Central memory CD8-positive, alpha-beta T cell (primary cell): ENCODE results near the gene FRA10AC1.

Experiments
- ATAC-seq: fragments of 150-1000 bp; cut with Tn5 transposase; replicated peaks from 2 replicates; pipeline ENCODE4 v1.10.0; 2022; ENCODE audit warnings: mild to moderate bottlenecking, moderate FRiP score, moderate number of reproducible peaks; ENCODE audit not compliant: poor library complexity, severe bottlenecking; ENCODE audit errors: extremely low read depth
- DNase-seq, 2 donors: peaks; one replicate each; pipeline ENCODE4 v3.0.0; 2021; ENCODE audit warnings: low spot score in 2 of 2
- H3K27ac Mint-ChIP-seq: one replicate; pipeline ENCODE4 v1.8.0; 2022; ENCODE audit warnings: low read depth, mild to moderate bottlenecking, moderate library complexity, mixed read lengths
- H3K27me3 Mint-ChIP-seq: one replicate; pipeline ENCODE4 v1.8.0; 2022; ENCODE audit warnings: mixed read lengths
- H3K36me3 Mint-ChIP-seq: one replicate; pipeline ENCODE4 v1.8.0; 2022; ENCODE audit warnings: mild to moderate bottlenecking, moderate library complexity, mixed read lengths; ENCODE audit not compliant: insufficient read depth
- H3K4me1 Mint-ChIP-seq: one replicate; pipeline ENCODE4 v1.8.0; 2022; ENCODE audit warnings: mixed read lengths
- H3K4me3 Mint-ChIP-seq: one replicate; pipeline ENCODE4 v1.8.0; 2022; ENCODE audit warnings: mild to moderate bottlenecking, moderate library complexity, mixed read lengths
- H3K9me3 Mint-ChIP-seq: one replicate; pipeline ENCODE4 v1.8.0; 2022; ENCODE audit warnings: mixed read lengths

FRA10AC1 gene

DNA sequence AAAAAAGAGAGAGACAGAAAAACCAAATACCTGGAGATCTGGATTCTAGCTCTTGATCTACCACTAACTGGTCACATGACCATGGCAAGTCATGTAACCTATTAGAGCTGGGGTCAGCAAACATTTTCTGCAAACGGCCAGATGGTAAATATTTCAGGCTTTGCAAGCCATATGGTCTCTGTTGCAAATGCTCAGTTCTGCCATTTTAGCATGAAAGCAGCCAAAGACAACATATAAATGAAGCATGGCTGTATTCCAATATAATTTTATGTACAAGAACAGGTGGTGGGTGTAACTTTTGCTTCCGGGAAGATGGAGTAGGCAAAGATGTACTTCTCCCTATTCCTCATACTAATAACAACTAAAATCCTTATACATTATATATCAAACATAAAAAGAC lies 6.7 kb downstream of the FRA10AC1 start:
- Mint-ChIP-seq H3K4me3 (no peak overlapping the region), H3K9me3 (no peaks in the 10 kb centered on the region), H3K4me1 (peaks cover 13% of the 10 kb centered on the region), H3K36me3 (peaks cover 43% of the 10 kb centered on the region), H3K27ac (no peak overlapping the region), H3K27me3 (no peaks in the 10 kb centered on the region)
- ATAC-seq = no peak
- DNase-seq = no peak

DNA sequence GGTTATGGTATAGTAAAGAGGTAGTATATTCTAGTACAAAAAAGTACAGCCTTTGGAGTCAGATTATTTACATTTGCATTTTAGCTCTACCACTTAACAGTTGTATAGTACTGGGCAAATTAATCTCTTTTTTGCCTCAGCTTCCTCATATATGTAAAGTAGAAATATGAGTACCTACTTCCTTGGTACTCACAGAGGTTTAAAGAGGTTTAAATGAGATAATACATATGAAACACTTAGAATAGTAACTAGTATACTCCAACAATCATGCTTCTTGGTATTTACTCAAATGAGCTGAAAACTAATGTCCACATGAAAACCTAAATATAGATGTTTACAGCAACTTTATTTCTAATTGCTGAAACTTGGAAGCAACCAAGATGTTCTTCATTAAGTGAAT lies 14.7 kb downstream of the FRA10AC1 start:
- Mint-ChIP-seq H3K27me3 (no peaks in the 10 kb centered on the region), H3K27ac (no peak overlapping the region), H3K4me1 (no peaks in the 10 kb centered on the region)

DNA sequence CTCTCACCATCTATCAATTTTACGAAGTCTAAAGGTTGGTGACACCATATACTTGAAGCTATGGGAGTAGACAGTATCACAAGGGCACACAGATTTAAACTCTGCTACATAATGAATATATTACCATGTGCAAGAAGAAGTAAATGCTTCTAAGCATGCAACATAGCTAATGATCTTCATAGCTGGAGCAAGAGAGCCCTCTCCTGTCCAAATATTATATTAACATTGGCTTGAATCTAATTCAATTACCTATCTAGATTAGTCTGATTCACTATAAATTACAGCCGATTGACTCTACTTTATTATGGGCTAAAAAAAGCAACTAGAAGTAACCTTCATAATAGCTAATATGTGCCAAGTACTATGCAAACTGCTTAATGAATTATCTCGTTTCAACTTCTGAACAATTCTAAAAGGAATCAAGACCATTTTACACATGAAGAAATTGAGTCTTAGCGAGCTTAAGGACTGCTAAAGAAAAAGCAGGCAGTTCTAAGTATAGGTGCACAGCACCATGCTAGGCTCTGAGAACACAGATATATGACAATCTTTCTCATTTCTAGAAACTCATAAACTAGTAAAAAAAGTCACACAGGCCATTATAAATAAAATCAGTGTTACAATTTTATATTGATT lies 21.9 kb downstream of the FRA10AC1 start:
- Mint-ChIP-seq H3K9me3 (no peaks in the 10 kb centered on the region), H3K36me3 (peaks cover 24% of the 10 kb centered on the region)
- no peak for DNase-seq

More for the DNA sequence above, 14.7 kb downstream of the FRA10AC1 start:
- ATAC-seq (no peak), DNase-seq (no peak)
- H3K4me3 Mint-ChIP-seq = no peak overlapping the region
- no peaks in the 10 kb centered on the region for H3K9me3 Mint-ChIP-seq
- H3K36me3 Mint-ChIP-seq = peaks cover 25% of the 10 kb centered on the region

DNA sequence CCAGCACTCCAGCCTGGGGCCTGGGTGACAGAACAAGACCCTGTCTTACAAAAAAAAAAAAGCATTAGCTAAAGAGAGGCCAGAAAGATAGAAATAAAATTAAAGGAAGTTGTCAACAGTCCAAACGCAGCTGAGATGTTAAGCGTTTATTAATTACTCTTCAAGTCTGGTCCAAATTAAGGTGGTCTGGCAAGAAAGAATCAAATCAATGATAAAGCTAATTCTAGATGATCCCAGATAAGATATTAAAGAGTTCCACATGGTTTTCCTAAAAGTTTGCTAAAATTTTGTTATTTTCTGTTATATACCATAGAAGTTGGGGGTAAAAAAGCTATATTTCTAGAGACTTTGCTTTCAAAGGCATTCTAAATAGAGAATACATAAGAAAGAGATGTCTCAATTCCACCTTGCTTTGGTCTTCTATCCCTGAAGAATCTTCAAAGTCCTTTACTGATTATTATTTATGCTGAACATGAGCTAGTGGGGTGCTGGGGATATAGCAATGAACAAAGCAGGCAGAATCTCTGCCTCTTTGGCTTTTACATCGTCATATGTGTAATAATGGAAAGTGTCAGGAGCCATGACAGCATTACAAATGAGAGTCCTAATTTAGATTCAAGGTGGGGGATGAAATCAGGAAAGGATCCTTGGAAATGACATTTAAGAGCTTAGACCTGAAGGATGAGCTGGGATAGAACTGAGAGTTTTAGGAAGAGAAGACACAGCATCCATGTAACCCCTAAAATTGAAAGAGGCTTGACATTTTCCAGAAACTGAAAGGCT lies 23.4 kb downstream of the FRA10AC1 start:
- DNase-seq (no peak), ATAC-seq (no peak)
- no peak overlapping the region for H3K27ac Mint-ChIP-seq
- H3K4me3 Mint-ChIP-seq = no peak overlapping the region
- no peaks in the 10 kb centered on the region for H3K27me3 Mint-ChIP-seq
- no peaks in the 10 kb centered on the region for H3K9me3 Mint-ChIP-seq
- H3K4me1 Mint-ChIP-seq = no peaks in the 10 kb centered on the region
- peaks cover 29% of the 10 kb centered on the region for H3K36me3 Mint-ChIP-seq

More for the DNA sequence above, 21.9 kb downstream of the FRA10AC1 start:
- no peak overlapping the region for H3K4me3 Mint-ChIP-seq
- no peak overlapping the region for H3K27ac Mint-ChIP-seq
- ATAC-seq = no peak
- no peaks in the 10 kb centered on the region for H3K27me3 Mint-ChIP-seq
- no peaks in the 10 kb centered on the region for H3K4me1 Mint-ChIP-seq

DNA sequence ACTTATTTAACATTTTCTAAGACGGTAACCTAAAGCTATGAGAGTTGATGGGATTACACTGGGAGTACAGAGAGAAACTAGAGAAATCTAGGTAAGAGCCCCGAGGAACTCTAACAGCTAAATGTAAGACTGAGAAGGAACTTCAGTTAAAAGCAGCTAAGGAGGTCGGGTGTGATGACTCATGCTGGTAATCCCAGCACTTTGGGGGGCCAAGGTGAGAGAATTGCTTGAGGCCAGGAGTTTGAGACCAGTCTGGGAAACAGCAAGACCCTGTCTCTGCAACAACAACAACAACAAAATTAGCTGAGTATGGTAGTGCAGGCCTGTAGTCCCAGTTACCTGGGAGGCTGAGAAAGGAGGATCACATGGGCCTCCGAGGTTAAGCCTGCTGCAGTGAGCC lies 24.0 kb downstream of the FRA10AC1 start:
- DNase-seq (no peak), ATAC-seq (no peak)
- no peaks in the 10 kb centered on the region for H3K9me3 Mint-ChIP-seq
- H3K27me3 Mint-ChIP-seq = no peaks in the 10 kb centered on the region
- H3K4me1 Mint-ChIP-seq = no peaks in the 10 kb centered on the region
- no peak overlapping the region for H3K4me3 Mint-ChIP-seq
- peaks cover 26% of the 10 kb centered on the region for H3K36me3 Mint-ChIP-seq
- H3K27ac Mint-ChIP-seq = no peak overlapping the region

DNA sequence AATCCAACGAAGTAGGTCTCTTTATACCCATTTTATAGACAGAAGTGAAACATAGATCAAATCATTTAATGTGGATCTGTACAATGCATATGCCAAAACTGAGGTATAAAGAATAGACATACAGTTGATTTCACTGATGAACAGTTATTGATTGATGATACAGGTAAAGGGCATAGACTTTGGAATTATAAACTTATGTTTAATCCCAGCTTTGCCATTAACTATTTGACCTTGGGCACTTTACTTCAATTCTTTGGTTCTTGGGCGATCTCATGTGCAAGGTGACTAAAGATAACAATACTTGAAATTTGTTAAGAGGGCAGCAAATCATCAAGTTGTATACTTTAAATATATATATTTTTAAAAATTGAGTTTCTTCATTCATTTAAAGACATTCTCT lies 28.6 kb downstream of the FRA10AC1 start:
- Mint-ChIP-seq H3K27ac (no peak overlapping the region), H3K9me3 (no peaks in the 10 kb centered on the region), H3K36me3 (peaks cover 30% of the 10 kb centered on the region), H3K27me3 (no peaks in the 10 kb centered on the region), H3K4me1 (peaks cover 5% of the 10 kb centered on the region), H3K4me3 (no peak overlapping the region)
- ATAC-seq = no peak
- no peak for DNase-seq

DNA sequence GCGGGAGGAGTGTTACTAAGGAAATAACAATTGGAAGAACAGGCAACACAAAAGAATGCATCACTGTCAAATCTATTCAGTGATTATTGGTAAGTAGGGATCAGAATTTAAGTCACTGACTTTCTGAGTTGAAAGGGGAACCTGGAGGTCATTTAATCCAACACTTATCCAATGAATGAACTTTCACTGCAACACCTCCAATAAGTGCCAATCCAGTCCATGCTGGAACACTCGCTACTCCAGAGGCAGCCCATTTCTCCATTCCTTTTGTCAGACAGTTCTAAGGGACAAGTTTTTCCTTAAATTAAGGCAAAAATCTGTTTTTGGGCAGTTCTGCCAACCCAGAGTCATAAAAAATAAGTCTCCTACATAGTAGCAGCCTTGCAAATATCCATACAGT lies 29.5 kb downstream of the FRA10AC1 start:
- no peak overlapping the region for H3K4me3 Mint-ChIP-seq
- H3K36me3 Mint-ChIP-seq = peaks cover 33% of the 10 kb centered on the region
- peaks cover 5% of the 10 kb centered on the region for H3K4me1 Mint-ChIP-seq
- no peaks in the 10 kb centered on the region for H3K27me3 Mint-ChIP-seq
- ATAC-seq (no peak), DNase-seq (no peak)
- H3K9me3 Mint-ChIP-seq = no peaks in the 10 kb centered on the region
- no peak overlapping the region for H3K27ac Mint-ChIP-seq

DNA sequence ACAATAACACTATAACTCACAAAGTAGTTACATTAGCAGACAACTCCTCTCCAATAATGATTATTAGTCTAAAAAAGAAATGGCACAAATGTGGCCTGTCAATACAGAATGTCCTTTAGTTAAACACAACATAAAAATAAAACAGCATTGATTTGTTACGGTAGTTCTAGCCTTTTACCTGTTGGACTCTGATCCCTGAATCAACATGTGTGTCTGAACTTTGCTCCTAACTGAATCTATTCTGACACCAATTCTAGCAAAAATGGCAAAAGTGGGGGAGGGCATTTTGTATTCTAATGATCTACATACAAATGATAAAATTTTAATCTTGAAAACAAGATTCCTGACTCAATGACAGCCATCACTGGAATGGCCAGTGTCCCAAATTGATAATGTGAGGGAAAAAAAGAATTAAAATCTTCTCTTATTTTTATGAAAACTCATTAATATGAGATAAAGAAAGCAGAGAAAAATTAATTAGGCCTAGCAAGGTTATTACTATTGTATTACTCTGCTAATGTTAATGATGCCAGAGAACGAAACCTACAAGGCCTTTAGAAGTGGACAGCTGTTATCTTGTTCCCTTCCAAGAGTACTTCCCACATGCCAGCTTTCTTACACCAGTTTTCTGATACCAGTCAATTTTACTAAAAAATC lies 30.2 kb downstream of the FRA10AC1 start:
- H3K4me3 Mint-ChIP-seq = no peak overlapping the region
- no peaks in the 10 kb centered on the region for H3K27me3 Mint-ChIP-seq
- no peak for ATAC-seq
- H3K9me3 Mint-ChIP-seq = no peaks in the 10 kb centered on the region
- H3K27ac Mint-ChIP-seq = no peak overlapping the region
- peaks cover 31% of the 10 kb centered on the region for H3K36me3 Mint-ChIP-seq
- peaks cover 5% of the 10 kb centered on the region for H3K4me1 Mint-ChIP-seq
- DNase-seq = no peak

DNA sequence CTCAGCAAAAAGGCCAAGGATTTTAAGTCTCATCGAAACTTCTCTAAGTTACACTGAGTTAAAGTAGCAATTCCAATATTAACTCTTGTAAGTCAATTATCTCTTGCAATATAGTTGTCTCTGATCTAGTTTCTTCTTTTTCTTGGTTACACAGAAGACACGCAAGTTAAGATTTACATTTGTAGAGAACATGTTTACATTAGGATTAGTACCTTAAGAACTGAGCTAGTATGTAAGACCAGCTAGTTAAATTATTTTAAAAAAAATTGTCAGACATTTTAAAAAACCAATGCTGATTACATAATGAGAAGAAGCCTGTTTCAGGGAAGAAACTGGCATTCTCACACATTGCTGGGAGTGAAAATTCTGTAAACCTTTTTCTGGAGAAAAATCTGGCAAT lies 31.4 kb downstream of the FRA10AC1 start:
- H3K36me3 Mint-ChIP-seq = peaks cover 27% of the 10 kb centered on the region
- no peaks in the 10 kb centered on the region for H3K27me3 Mint-ChIP-seq
- H3K27ac Mint-ChIP-seq = no peak overlapping the region
- H3K9me3 Mint-ChIP-seq = no peaks in the 10 kb centered on the region
- DNase-seq = no peak
- no peak overlapping the region for H3K4me3 Mint-ChIP-seq
- peaks cover 5% of the 10 kb centered on the region for H3K4me1 Mint-ChIP-seq
- no peak for ATAC-seq

DNA sequence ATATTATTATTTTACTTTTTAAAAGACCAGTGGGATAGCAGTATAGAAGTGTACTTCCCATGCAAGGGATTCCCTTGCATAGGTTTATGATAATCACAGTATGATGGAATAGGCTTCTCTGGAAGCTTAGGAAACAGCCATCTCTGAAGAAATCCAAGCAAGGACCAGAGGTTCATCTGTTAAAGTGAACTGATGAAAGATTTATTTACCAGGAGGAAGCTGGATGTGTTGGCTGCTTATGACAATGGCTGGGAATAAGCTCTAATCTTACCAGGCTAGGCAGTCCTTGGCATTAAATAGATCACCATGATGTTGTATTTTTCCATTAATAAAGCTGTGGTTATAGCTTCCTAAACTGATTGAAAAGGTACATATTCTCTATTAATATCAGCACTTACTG lies 32.0 kb downstream of the FRA10AC1 start:
- H3K9me3 Mint-ChIP-seq = no peaks in the 10 kb centered on the region

DNA sequence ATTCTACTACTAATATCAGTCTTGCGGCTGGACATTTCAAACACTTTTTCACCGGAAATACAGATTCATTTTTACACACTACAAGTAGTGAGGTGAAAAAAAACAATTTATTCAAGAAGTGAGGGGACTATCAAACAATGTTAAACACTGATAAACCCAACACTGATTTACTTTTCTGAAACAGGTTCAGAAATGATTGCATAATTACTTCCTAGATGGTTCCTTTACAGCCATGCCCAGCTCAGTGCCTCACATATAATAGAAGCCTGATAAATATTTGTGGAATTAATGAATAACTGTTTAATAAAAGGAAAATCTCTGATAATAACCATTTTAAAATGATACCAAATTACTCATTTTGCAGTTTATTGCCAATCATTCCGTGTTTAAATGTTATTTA lies 34.6 kb downstream of the FRA10AC1 start:
- H3K4me1 Mint-ChIP-seq = peaks cover 4% of the 10 kb centered on the region
- H3K27me3 Mint-ChIP-seq = no peaks in the 10 kb centered on the region
- peaks cover 14% of the 10 kb centered on the region for H3K36me3 Mint-ChIP-seq
- H3K27ac Mint-ChIP-seq = no peak overlapping the region
- ATAC-seq (no peak), DNase-seq (no peak)
- no peak overlapping the region for H3K4me3 Mint-ChIP-seq
- no peaks in the 10 kb centered on the region for H3K9me3 Mint-ChIP-seq

More for the DNA sequence above, 32.0 kb downstream of the FRA10AC1 start:
- H3K36me3 Mint-ChIP-seq = peaks cover 26% of the 10 kb centered on the region
- ATAC-seq (no peak), DNase-seq (no peak)
- H3K4me3 Mint-ChIP-seq = no peak overlapping the region
- H3K27me3 Mint-ChIP-seq = no peaks in the 10 kb centered on the region
- H3K4me1 Mint-ChIP-seq = peaks cover 5% of the 10 kb centered on the region
- H3K27ac Mint-ChIP-seq = no peak overlapping the region

DNA sequence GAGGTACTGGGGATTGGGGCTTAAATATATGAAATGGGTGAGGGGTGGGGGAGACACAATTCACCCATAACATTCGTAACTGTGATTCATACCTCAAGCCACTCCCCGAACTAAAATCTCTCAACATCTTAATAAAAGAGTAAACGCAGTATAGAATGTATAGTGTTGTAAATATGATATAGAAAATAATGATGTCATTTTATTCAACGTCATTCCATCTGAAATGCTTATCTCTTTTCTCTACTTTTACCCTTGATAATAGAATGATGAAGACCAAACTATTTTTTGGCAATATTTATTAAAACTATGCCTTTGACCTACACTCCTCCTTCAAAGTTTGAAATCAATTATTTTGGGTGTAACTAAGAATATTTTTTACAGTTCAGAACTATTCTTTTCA lies 36.4 kb downstream of the FRA10AC1 start:
- H3K27ac Mint-ChIP-seq = no peak overlapping the region
- ATAC-seq (no peak), DNase-seq (no peak)
- peaks cover 14% of the 10 kb centered on the region for H3K36me3 Mint-ChIP-seq
- H3K4me1 Mint-ChIP-seq = no peaks in the 10 kb centered on the region
- no peaks in the 10 kb centered on the region for H3K9me3 Mint-ChIP-seq
- no peaks in the 10 kb centered on the region for H3K27me3 Mint-ChIP-seq
- H3K4me3 Mint-ChIP-seq = no peak overlapping the region

DNA sequence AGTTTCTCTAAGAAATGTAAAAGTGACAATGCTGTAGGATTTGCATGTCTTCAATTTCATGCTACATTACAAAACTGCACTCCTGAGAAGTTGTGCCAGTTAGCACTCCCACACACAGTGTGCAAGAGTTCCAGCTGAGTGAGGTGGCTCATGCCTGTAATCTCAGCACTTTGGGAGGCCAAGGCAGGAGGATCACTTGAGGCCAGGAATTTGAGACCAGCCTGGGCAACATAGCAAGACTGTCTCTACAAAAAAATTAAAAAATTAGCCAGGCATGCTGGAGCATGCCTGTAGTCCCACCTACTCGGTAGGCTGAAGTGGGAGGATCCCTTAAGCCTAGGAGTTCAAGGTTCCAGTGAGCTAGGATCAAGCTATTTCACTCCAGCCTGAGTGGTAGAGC lies 44.6 kb downstream of the FRA10AC1 start:
- peaks cover 4% of the 10 kb centered on the region for H3K36me3 Mint-ChIP-seq
- ATAC-seq (no peak), DNase-seq (no peak)
- no peaks in the 10 kb centered on the region for H3K27me3 Mint-ChIP-seq
- no peak overlapping the region for H3K4me3 Mint-ChIP-seq
- H3K9me3 Mint-ChIP-seq = no peaks in the 10 kb centered on the region
- H3K4me1 Mint-ChIP-seq = no peaks in the 10 kb centered on the region
- no peak overlapping the region for H3K27ac Mint-ChIP-seq
